ENCODE results near the gene GRAP2. TPM values are rescaled to one million over a fixed set of nuclear protein-coding genes. Genes with fewer than 3 reads are reported as not detected.

The GRAP2 gene
- total and polyA plus RNA-seq, 11 donors, result 0.24 to 5.0 (median 0.85) TPM; not detected in 1

GRCh38 chr22:39958009-39958711 is 57.3 kb downstream of the GRAP2 start:
- TF ChIP-seq POLR2A (IDR thresholded peaks at IDR 0.05), result no peak
- no peak for TF ChIP-seq CTCF (IDR thresholded peaks at IDR 0.05)
- intact Hi-C loops (cut with DNase I), result loop anchor here in 1 of 10 donors (10.0 kb wide), 1 partner anchor 57 kb away; no protein-coding TSS in a partner anchor
- Histone ChIP-seq H3K36me3 (peaks cover 0 to 9% (median 0%) of the 10 kb centered on the region in 9 donors), H3K9me3 (no peaks in the 10 kb centered on the region), H3K4me1 (peaks cover 0 to 44% (median 0%) of the 10 kb centered on the region in 12 donors), H3K4me3 (no peak overlapping the region), H3K27ac (no peak overlapping the region), H3K27me3 (peaks cover 0 to 13% (median 0%) of the 10 kb centered on the region in 9 donors)
- ATAC-seq (no peak), DNase-seq (no peak)
- WGBS, 4 donors, result 79 to 84% (median 83%) methylated on average over 8 of the region's 8 CpGs

- intact Hi-C loops (cut with DNase I), result loop anchor here in 1 of 10 donors (10.0 kb wide), 1 partner anchor 56 kb away; no protein-coding TSS in a partner anchor
- 71 to 75% (median 73%) methylated on average over 9 to 11 of the region's 11 CpGs for WGBS, 4 donors
- TF ChIP-seq CTCF (IDR thresholded peaks at IDR 0.05), result no peak
- no peak for TF ChIP-seq POLR2A (IDR thresholded peaks at IDR 0.05)
- Histone ChIP-seq H3K9me3 (no peaks in the 10 kb centered on the region), H3K4me3 (no peak overlapping the region), H3K4me1 (peaks cover 0 to 44% (median 0%) of the 10 kb centered on the region in 12 donors), H3K27ac (no peak overlapping the region), H3K27me3 (peaks cover 0 to 13% (median 0%) of the 10 kb centered on the region in 9 donors), H3K36me3 (peaks cover 0 to 9% (median 0%) of the 10 kb centered on the region in 9 donors)
- ATAC-seq (no peak), DNase-seq (no peak)
Measured at GRCh38 chr22:39958949-39959639, 58.2 kb downstream of the GRAP2 start.

- Histone ChIP-seq H3K27me3 (peaks cover 0 to 13% (median 0%) of the 10 kb centered on the region in 9 donors), H3K9me3 (no peaks in the 10 kb centered on the region), H3K27ac (peak within 1 kb of the TSS in 1 of 12 donors; percentile 46), H3K36me3 (peaks cover 0 to 9% (median 0%) of the 10 kb centered on the region in 9 donors), H3K4me1 (peaks cover 0 to 44% (median 0%) of the 10 kb centered on the region in 12 donors), H3K4me3 (no peak within 1 kb of the TSS)
- peak in 3 of 4 donors; percentile 56 to 69 (median 58) for ATAC-seq
- TF ChIP-seq CTCF (IDR thresholded peaks at IDR 0.05) (peak in 8 of 12 donors; percentile 6 to 30 (median 18)), POLR2A (IDR thresholded peaks at IDR 0.05) (no peak)
- WGBS, 4 donors, result 49 to 66% (median 57%) methylated on average over 14 of the region's 14 CpGs
- intact Hi-C loops (cut with DNase I), result loop anchor here in 1 of 10 donors (10.0 kb wide), 1 partner anchor 55 kb away; no protein-coding TSS in a partner anchor
- peak in 1 of 5 donors; percentile 38 for DNase-seq
Measured at GRCh38 chr22:39959640-39960447, 59.0 kb downstream of the GRAP2 start, which contains the start of gene TMA7B. TSS of gene TMA7B (plus strand) at chr22:39960397. CDS start at chr22:39964375, 3,978 bp downstream.
